ENCODE data around the gene SF3A1. TPM values are rescaled to one million over a fixed set of nuclear protein-coding genes. Genes with fewer than 3 reads are reported as not detected.

SF3A1 gene
- total and polyA plus RNA-seq, 9 of the 15 experiments (the other 6 are each of a cell fraction or from before 2014, with no cell fraction given): 6.7 to 228 (median 13.0) TPM

GRCh38 chr22:30356449-30357235 is at the start of gene SF3A1, which contains the start of gene CCDC157 (continued):
- TF ChIP-seq ZBTB49 (CRISPR knock-in tag; IDR thresholded peaks at IDR 0.05; ENCODE audit: borderline replicate concordance) (no peak), CBX1 (IDR thresholded peaks at IDR 0.05; ENCODE audit: low read depth) (no peak), UBTF (IDR thresholded peaks at IDR 0.05; ENCODE audit: borderline replicate concordance in 1 of 2, low read depth in 2 of 2, low read length in 2 of 2) (no peak), E2F5 (CRISPR knock-in tag; IDR thresholded peaks at IDR 0.05) (no peak), HNRNPH1 (optimal IDR thresholded peaks at IDR 0.05; ENCODE audit: low read depth, low read length) (no peak), ZBTB33 (CRISPR knock-in tag; IDR thresholded peaks at IDR 0.05) (no peak), ZNF232 (CRISPR knock-in tag; IDR thresholded peaks at IDR 0.05) (no peak), FOXP1 (CRISPR knock-in tag; IDR thresholded peaks at IDR 0.05) (no peak), ZNF561 (CRISPR knock-in tag; conservative IDR thresholded peaks at IDR 0.05) (no peak), GTF2B (IDR thresholded peaks at IDR 0.05; ENCODE audit: extremely low read depth, insufficient read length) (no peak), CEBPB (tag; IDR thresholded peaks at IDR 0.05) (no peak), SOX6 (IDR thresholded peaks at IDR 0.05) (no peak), ZNF778 (CRISPR knock-in tag; IDR thresholded peaks at IDR 0.05) (no peak), SIRT6 (IDR thresholded peaks at IDR 0.05; ENCODE audit: low read depth, low read length) (no peak), NCOR1 (IDR thresholded peaks at IDR 0.05) (no peak), PKNOX1 (IDR thresholded peaks at IDR 0.05) (no peak)

Data from K562 (cell line).